H1 (cell line): Measurements from ENCODE around the gene ADAMTS3. TPM values are rescaled to one million over a fixed set of nuclear protein-coding genes. Genes with fewer than 3 reads are reported as not detected.

Experiments
- CTCF ChIA-PET: fragments of 300-600 bp; sonication (Branson Sonifier 250); formaldehyde crosslinking; loops from one replicate; lab custom pipeline; 2021; ENCODE audit not compliant: partially characterized antibody; lab: Charles Lee
- POLR2A ChIA-PET: fragments of 300-600 bp; sonication (Branson Sonifier 250); formaldehyde crosslinking; loops from one replicate; lab custom pipeline; 2021; ENCODE audit warnings: inconsistent platforms; ENCODE audit not compliant: partially characterized antibody; lab: Charles Lee
- DNase-seq, 2 experiments: peaks; one replicate each; pipeline versions ENCODE4 v3.0.0 to v3.0.0-alpha.2; 2010 to 2022; ENCODE audit warnings: low spot score in 2 of 2, low read depth in 1 of 2, mixed read lengths in 1 of 2
- FAIRE-seq: peaks from 2 replicates; lab custom pipeline; 2011; peaks lifted over from hg19 to GRCh38; lab: Jason Lieb, UNC
- H2AFZ ChIP-seq: 2 replicates; pipeline ENCODE4 v1.8.1; 2012; ENCODE audit warnings: low read length, inconsistent platforms
- H2AK5ac ChIP-seq: 2 replicates; pipeline ENCODE4 v1.6.1; 2013; ENCODE audit warnings: low read depth, low read length
- H2BK120ac ChIP-seq: replicated peaks from 2 replicates; pipeline ENCODE3; 2013; ENCODE audit warnings: low read depth, low read length, inconsistent platforms
- H2BK12ac ChIP-seq: 2 replicates; pipeline ENCODE4 v1.6.1; 2013; ENCODE audit warnings: low read depth, low read length
- H2BK15ac ChIP-seq: 2 replicates; pipeline ENCODE4 v1.6.1; 2013; ENCODE audit warnings: low read length
- H2BK20ac ChIP-seq: 2 replicates; pipeline ENCODE4 v1.6.1; 2013; ENCODE audit warnings: low read length
- H2BK5ac ChIP-seq: 2 replicates; pipeline ENCODE4 v1.6.1; 2013; ENCODE audit warnings: low read depth, low read length
- H3K14ac ChIP-seq: 2 replicates; pipeline ENCODE4 v1.6.1; 2013; ENCODE audit warnings: inconsistent platforms; ENCODE audit not compliant: insufficient read length
- H3K18ac ChIP-seq: 2 replicates; pipeline ENCODE4 v1.6.1; 2013; ENCODE audit warnings: low read length; ENCODE audit errors: extremely low read depth
- H3K23ac ChIP-seq: 2 replicates; pipeline ENCODE4 v1.6.1; 2013; ENCODE audit warnings: inconsistent platforms; ENCODE audit not compliant: insufficient read length
- H3K23me2 ChIP-seq: 2 replicates; pipeline ENCODE4 v1.6.1; 2013; ENCODE audit warnings: low read depth, low read length
- H3K27ac ChIP-seq: 2 replicates; pipeline ENCODE4 v1.6.1; 2011; ENCODE audit warnings: low read depth, low read length, inconsistent platforms
- H3K27me3 ChIP-seq, 4 experiments: replicated peaks in 1 of 4; 1 replicate in 1 of 4; 2 replicates in 3 of 4; pipeline versions ENCODE4 v1.6.1 to v1.8.1; 2011 to 2013; ENCODE audit warnings: low read length in 3 of 4, mild to moderate bottlenecking in 3 of 4, inconsistent platforms in 2 of 4, mixed read lengths in 2 of 4, moderate library complexity in 1 of 4; ENCODE audit not compliant: control insufficient read depth in 3 of 4, insufficient read depth in 3 of 4; ENCODE audit errors: extremely low read depth in 1 of 4
- H3K36me3 ChIP-seq, 4 experiments: 2 replicates each; pipeline versions ENCODE4 v1.6.1 to v1.8.1; 2011 to 2013; ENCODE audit warnings: mild to moderate bottlenecking in 4 of 4, low read length in 3 of 4, moderate library complexity in 2 of 4, control low read depth in 1 of 4, inconsistent platforms in 1 of 4; ENCODE audit not compliant: insufficient read depth in 4 of 4, control insufficient read depth in 2 of 4
- H3K4ac ChIP-seq: replicated peaks from 2 replicates; pipeline ENCODE3; 2013; ENCODE audit warnings: low read length, low read depth, mixed read lengths, inconsistent platforms; ENCODE audit not compliant: insufficient read length
- H3K4me1 ChIP-seq, 4 experiments: replicated peaks in 1 of 4; 1 replicate in 1 of 4; 2 replicates in 3 of 4; pipeline versions ENCODE4 v1.6.1 to v1.8.1; 2011 to 2013; ENCODE audit warnings: low read length in 3 of 4, inconsistent platforms in 2 of 4, mixed read lengths in 1 of 4; ENCODE audit not compliant: insufficient read depth in 4 of 4, control insufficient read depth in 3 of 4
- H3K4me2 ChIP-seq, 2 experiments: 2 replicates each; pipeline versions ENCODE4 v1.6.1 to v1.8.1; 2011 to 2013; ENCODE audit warnings: low read depth in 2 of 2, low read length in 2 of 2, control low read depth in 1 of 2, inconsistent platforms in 1 of 2, mild to moderate bottlenecking in 1 of 2; ENCODE audit not compliant: insufficient read depth in 1 of 2
- H3K4me3 ChIP-seq, 4 experiments: fragments of 200-600, 300-600 bp in 1 of 4; sonication (generic), shearing (Covaris generic), sonication (Bioruptor Twin) in 1 of 4; 2 replicates each; pipeline versions ENCODE4 v1.5.1 to v1.8.1; 2011 to 2016; ENCODE audit warnings: low read length in 4 of 4, low read depth in 3 of 4, control low read depth in 2 of 4, inconsistent platforms in 2 of 4, mild to moderate bottlenecking in 2 of 4, mixed read lengths in 1 of 4, moderate library complexity in 1 of 4; ENCODE audit not compliant: insufficient read depth in 2 of 4; ENCODE audit errors: extremely low read depth in 1 of 4
- H3K56ac ChIP-seq: replicated peaks from 2 replicates; pipeline ENCODE3; 2013; ENCODE audit warnings: low read depth, mild to moderate bottlenecking, mixed read lengths, low read length, inconsistent platforms; ENCODE audit not compliant: insufficient read length
- H3K79me1 ChIP-seq: 2 replicates; pipeline ENCODE4 v1.6.1; 2013; ENCODE audit warnings: low read depth, low read length, control low read depth
- H3K79me2 ChIP-seq, 2 experiments: 2 replicates each; pipeline versions ENCODE4 v1.6.1 to v1.8.1; 2012 to 2013; ENCODE audit warnings: low read length in 2 of 2, mild to moderate bottlenecking in 2 of 2, inconsistent platforms in 1 of 2; ENCODE audit not compliant: insufficient read depth in 2 of 2, control insufficient read depth in 1 of 2
- H3K9ac ChIP-seq, 4 experiments: replicated peaks in 1 of 4; 1 replicate in 1 of 4; 2 replicates in 3 of 4; pipeline versions ENCODE4 v1.6.1 to v1.8.1; 2011 to 2013; ENCODE audit warnings: low read depth in 3 of 4, low read length in 3 of 4, control low read depth in 2 of 4, mild to moderate bottlenecking in 2 of 4, moderate library complexity in 2 of 4, inconsistent platforms in 1 of 4; ENCODE audit errors: extremely low read depth in 1 of 4
- H3K9me3 ChIP-seq, 2 experiments: 2 replicates each; pipeline versions ENCODE4 v1.6.1 to v1.8.1; 2012 to 2013; ENCODE audit warnings: mild to moderate bottlenecking in 2 of 2, moderate library complexity in 2 of 2, control low read depth in 1 of 2, inconsistent platforms in 1 of 2, low read depth in 1 of 2, low read length in 1 of 2, mixed read lengths in 1 of 2; ENCODE audit not compliant: insufficient read depth in 2 of 2
- H4K20me1 ChIP-seq, 2 experiments: replicated peaks in 1 of 2; 2 replicates each; pipeline versions ENCODE3 to v1.8.1; 2011 to 2013; ENCODE audit warnings: inconsistent platforms in 2 of 2, low read length in 2 of 2, mild to moderate bottlenecking in 1 of 2; ENCODE audit not compliant: insufficient read depth in 2 of 2, control insufficient read depth in 1 of 2
- H4K5ac ChIP-seq: 2 replicates; pipeline ENCODE4 v1.6.1; 2013; ENCODE audit warnings: low read length, low read depth, mixed read lengths, inconsistent platforms; ENCODE audit not compliant: insufficient read length
- H4K8ac ChIP-seq: 2 replicates; pipeline ENCODE4 v1.8.0; 2013; ENCODE audit warnings: mild to moderate bottlenecking, moderate library complexity, low read length, inconsistent platforms; ENCODE audit not compliant: insufficient read depth; ENCODE audit errors: extremely low read depth
- H4K91ac ChIP-seq: replicated peaks from 2 replicates; pipeline ENCODE3; 2013; ENCODE audit warnings: low read length, mixed read lengths, inconsistent platforms; ENCODE audit not compliant: insufficient read length
- CBX5 ChIP-seq: fragments of 300-800, 300-1000 bp; sonication (generic); IDR thresholded peaks from 2 replicates; pipeline ENCODE4 v1.7.1; 2016; ENCODE audit warnings: antibody characterized with exemption, low read length, low read depth
- JUN ChIP-seq: IDR thresholded peaks from 2 replicates; pipeline ENCODE4 v1.6.1; 2011; ENCODE audit warnings: low read depth, mild to moderate bottlenecking, improper control_type of control experiment, low read length
- NANOG ChIP-seq: IDR thresholded peaks from 2 replicates; pipeline ENCODE4 v1.6.1; 2011; ENCODE audit warnings: low read length, low read depth, mild to moderate bottlenecking, inconsistent platforms; ENCODE audit not compliant: insufficient read depth, poor library complexity, severe bottlenecking
- NRF1 ChIP-seq: IDR thresholded peaks from 2 replicates; pipeline ENCODE4 v1.6.1; 2011; ENCODE audit warnings: mild to moderate bottlenecking, low read depth, low read length, improper control_type of control experiment
- YY1 ChIP-seq: IDR thresholded peaks from 2 replicates; pipeline ENCODE4 v1.6.1; 2011; ENCODE audit warnings: low read depth, mild to moderate bottlenecking, low read length
- WGBS, 2 experiments: shearing (Covaris generic) in 1 of 2; methylation state at CpG; one replicate each; pipeline versions ENCODE4 v1.1.6 to v1.1.7; 2013 to 2015; ENCODE audit warnings: low lambda C conversion rate in 2 of 2, mixed read lengths in 2 of 2, inconsistent platforms in 1 of 2, low coverage in 1 of 2, missing lambda C conversion rate in 1 of 2; ENCODE audit not compliant: insufficient replicate concordance in 2 of 2, insufficient coverage in 1 of 2, insufficient read length in 1 of 2; ENCODE audit errors: extremely low coverage in 1 of 2, missing lambda C conversion rate in 1 of 2; 5-methylcytosine and 5-hydroxymethylcytosine counted together
- polyA plus RNA-seq, 7 experiments: library from polyadenylated mRNA; depleted of rRNA in 3 of 7; stranded (reverse) in 5 of 7; unstranded in 2 of 7; fragments of >200 nt in 5 of 7; fragments of 200-250 nt in 2 of 7; gene quantifications; 1 replicate in 5 of 7; 2 replicates in 1 of 7; 4 replicates in 1 of 7; pipeline versions ENCODE4 v1.2.1 to v1.2.3, GENCODE V29; 2011 to 2013; ENCODE audit warnings: missing spikeins in 2 of 7, mixed read lengths in 2 of 7
- total RNA-seq: library from RNA; stranded (reverse); fragmentation: NEBNext Ultra II Directional; extraction: Animal tissue kit (Norgen Biotek cat#: 25700); gene quantifications from 2 replicates; pipeline ENCODE4 v1.2.1, GENCODE V29; 2021

The ADAMTS3 gene
- total and polyA plus RNA-seq, 2 of the 8 experiments (the other 6 are each of a cell fraction or from before 2014, with no cell fraction given) = 1.3 to 3.4 TPM

- Histone ChIP-seq H3K9me3 (peaks cover 0 to 3% of the 10 kb centered on the region in 2 experiments; a peak in 1 of 4 replicates), H3K4me3 (no peak overlapping the region), H3K36me3 (no peaks in the 10 kb centered on the region), H4K20me1 (no peaks in the 10 kb centered on the region), H2AK5ac (no peak overlapping the region), H3K56ac (no peak overlapping the region), H3K27me3 (no peaks in the 10 kb centered on the region), H3K27ac (no peak overlapping the region), H3K4ac (no peak overlapping the region), H3K4me1 (peaks cover 0 to 2% (median under 1%) of the 10 kb centered on the region in 4 experiments; a peak in 2 of 7 replicates), H2AFZ (no peak overlapping the region), H3K79me1 (no peaks in the 10 kb centered on the region), H3K14ac (no peak overlapping the region), H3K23me2 (no peaks in the 10 kb centered on the region), H2BK15ac (no peak overlapping the region), H3K23ac (no peak overlapping the region), H3K79me2 (no peaks in the 10 kb centered on the region), H3K9ac (no peak overlapping the region), H2BK120ac (no peak overlapping the region), H2BK5ac (no peak overlapping the region), H4K91ac (no peak overlapping the region), H3K4me2 (no peak overlapping the region), H2BK12ac (no peak overlapping the region), H2BK20ac (no peak overlapping the region), H4K8ac (no peak overlapping the region), H4K5ac (no peak overlapping the region), H3K18ac (no peak overlapping the region)
- POLR2A ChIA-PET = no interaction called here
- 97% methylated on average over 2 of the region's 2 CpGs; no CpG with 5 or more reads in 1 of the 2 experiments for WGBS, 2 experiments
- no peak for FAIRE-seq
- CTCF ChIA-PET = interaction anchor here (0.7 to 0.9 kb wide), 2 partner anchors 10 to 18 kb away, joined by 3 read pairs; no protein-coding TSS in a partner anchor
- no peak for DNase-seq
- TF ChIP-seq NRF1 (no peak), CBX5 (no peak), JUN (no peak), YY1 (no peak), NANOG (no peak)
Observed at GRCh38 chr4:72507167-72507566, 61.9 kb downstream of the ADAMTS3 start.
